IMR-90 (cell line): ENCODE data around the gene EMC8. TPM values are rescaled to one million over a fixed set of nuclear protein-coding genes. Genes with fewer than 3 reads are reported as not detected.

Experiments
- ATAC-seq: fragments of 200-7000 bp; cut with Tn5 transposase; 2 replicates; pipeline ENCODE4 v1.9.1; 2020; ENCODE audit warnings: low read depth, mild to moderate bottlenecking, moderate library complexity
- BruUV-seq: library from RNA; stranded (reverse); fragments of 400-500 nt; replicated peaks from 2 replicates; lab custom pipeline; 2021; lab: Mats Ljungman, UMichigan
- CTCF ChIA-PET: fragments of 300-600 bp; formaldehyde crosslinking; extraction: SDS; loops from one replicate; lab custom pipeline; 2021; ENCODE audit warnings: antibody characterized with exemption; lab: Yijun Ruan, JAX
- POLR2A ChIA-PET: fragments of 300-600 bp; sonication (Branson Sonifier 250); formaldehyde crosslinking; loops from one replicate; lab custom pipeline; 2022; ENCODE audit warnings: antibody characterized with exemption; ENCODE audit not compliant: unreplicated experiment; lab: Charles Lee
- DNase-seq: peaks from one replicate; pipeline ENCODE4 v3.0.0; 2013
- H2AFZ ChIP-seq: replicated peaks from 2 replicates; pipeline ENCODE3; 2013; ENCODE audit warnings: low read length, mild to moderate bottlenecking; ENCODE audit not compliant: poor library complexity
- H2AK5ac ChIP-seq: 2 replicates; pipeline ENCODE4 v1.6.1; 2013; ENCODE audit warnings: low read depth, low read length, inconsistent platforms
- H2AK9ac ChIP-seq: replicated peaks from 2 replicates; pipeline ENCODE3; 2013; ENCODE audit warnings: mild to moderate bottlenecking, low read depth, low read length, moderate library complexity; ENCODE audit not compliant: poor library complexity
- H2BK120ac ChIP-seq: 2 replicates; pipeline ENCODE4 v1.6.1; 2013; ENCODE audit warnings: low read depth, low read length, inconsistent platforms
- H2BK15ac ChIP-seq: 3 replicates; pipeline ENCODE4 v1.6.1; 2013; ENCODE audit warnings: low read depth, low read length, inconsistent platforms
- H2BK20ac ChIP-seq: 2 replicates; pipeline ENCODE4 v1.6.1; 2013; ENCODE audit warnings: low read depth, mild to moderate bottlenecking, inconsistent platforms, low read length, moderate library complexity
- H2BK5ac ChIP-seq: 2 replicates; pipeline ENCODE4 v1.6.1; 2013; ENCODE audit warnings: mild to moderate bottlenecking, low read depth, low read length, inconsistent platforms; ENCODE audit not compliant: poor library complexity, severe bottlenecking
- H3K14ac ChIP-seq: replicated peaks from 2 replicates; pipeline ENCODE4 v1.6.1; 2013; ENCODE audit warnings: low read depth, low read length, inconsistent platforms
- H3K18ac ChIP-seq: 2 replicates; pipeline ENCODE4 v1.6.1; 2013; ENCODE audit warnings: low read depth, low read length, control low read depth
- H3K23ac ChIP-seq: 2 replicates; pipeline ENCODE4 v1.6.1; 2013; ENCODE audit warnings: low read depth, low read length, inconsistent platforms
- H3K27ac ChIP-seq: 2 replicates; pipeline ENCODE4 v1.5.1; 2013; ENCODE audit warnings: mild to moderate bottlenecking, control low read depth, low read length; ENCODE audit not compliant: insufficient read depth
- H3K27me3 ChIP-seq: 2 replicates; pipeline ENCODE4 v1.6.1; 2013; ENCODE audit warnings: low read length; ENCODE audit not compliant: control insufficient read depth, insufficient read depth
- H3K36me3 ChIP-seq: 2 replicates; pipeline ENCODE4 v1.6.1; 2013; ENCODE audit warnings: low read length, mixed read lengths; ENCODE audit not compliant: control insufficient read depth, insufficient read depth
- H3K4ac ChIP-seq: 2 replicates; pipeline ENCODE4 v1.6.1; 2013; ENCODE audit warnings: low read depth, low read length, inconsistent platforms
- H3K4me1 ChIP-seq: 2 replicates; pipeline ENCODE4 v1.6.1; 2013; ENCODE audit warnings: low read length, mixed read lengths; ENCODE audit not compliant: control insufficient read depth, insufficient read depth
- H3K4me2 ChIP-seq: 2 replicates; pipeline ENCODE4 v1.6.1; 2013; ENCODE audit warnings: low read depth, mild to moderate bottlenecking, control low read depth, low read length, moderate library complexity
- H3K4me3 ChIP-seq: 2 replicates; pipeline ENCODE4 v1.5.1; 2013; ENCODE audit warnings: low read depth, mild to moderate bottlenecking, control low read depth, low read length, moderate library complexity; ENCODE audit not compliant: insufficient read depth
- H3K56ac ChIP-seq: 2 replicates; pipeline ENCODE4 v1.6.1; 2013; ENCODE audit warnings: low read length, inconsistent platforms; ENCODE audit not compliant: insufficient read depth; ENCODE audit errors: extremely low read depth
- H3K79me1 ChIP-seq, 2 experiments: 2 replicates each; pipeline ENCODE4 v1.6.1; 2013; ENCODE audit warnings: low read length in 2 of 2, inconsistent platforms in 1 of 2, low read depth in 1 of 2
- H3K9ac ChIP-seq: 2 replicates; pipeline ENCODE4 v1.6.1; 2013; ENCODE audit warnings: low read depth, low read length, control low read depth
- H3K9me1 ChIP-seq: 2 replicates; pipeline ENCODE4 v1.6.1; 2013; ENCODE audit warnings: low read length, inconsistent platforms; ENCODE audit not compliant: insufficient read depth
- H3K9me3 ChIP-seq: 2 replicates; pipeline ENCODE4 v1.6.1; 2013; ENCODE audit warnings: low read length; ENCODE audit not compliant: control insufficient read depth, insufficient read depth
- H4K20me1 ChIP-seq: 2 replicates; pipeline ENCODE4 v1.6.1; 2013; ENCODE audit warnings: low read length, inconsistent platforms; ENCODE audit not compliant: insufficient read depth
- H4K5ac ChIP-seq: 2 replicates; pipeline ENCODE4 v1.6.1; 2013; ENCODE audit warnings: mild to moderate bottlenecking, low read depth, low read length, control low read depth
- H4K8ac ChIP-seq, 2 experiments: 2 replicates each; pipeline ENCODE4 v1.6.1; 2013; ENCODE audit warnings: low read depth in 2 of 2, low read length in 2 of 2, control low read depth in 1 of 2, inconsistent platforms in 1 of 2
- H4K91ac ChIP-seq: 2 replicates; pipeline ENCODE4 v1.6.1; 2013; ENCODE audit warnings: low read depth, low read length, inconsistent platforms; ENCODE audit not compliant: insufficient read depth
- FOS ChIP-seq: fragments of 150-350 bp; IDR thresholded peaks from 2 replicates; pipeline ENCODE4 v1.6.1; 2016; ENCODE audit warnings: low read depth, low read length
- MAZ ChIP-seq: IDR thresholded peaks from 2 replicates; pipeline ENCODE4 v1.6.1; 2012; ENCODE audit warnings: low read depth, mild to moderate bottlenecking, low read length, improper control_type of control experiment, moderate library complexity, borderline replicate concordance
- NFE2L2 ChIP-seq: fragments of 150-350 bp; IDR thresholded peaks from 2 replicates; pipeline ENCODE4 v1.6.1; 2016; ENCODE audit warnings: low read depth, mild to moderate bottlenecking, low read length
- WGBS, 2 experiments: methylation state at CpG; one replicate each; pipeline versions ENCODE4 v1.1.5 to v1.1.7; 2013; ENCODE audit warnings: missing lambda C conversion rate in 2 of 2; ENCODE audit not compliant: insufficient read length in 1 of 2; ENCODE audit errors: extremely low coverage in 2 of 2; 5-methylcytosine and 5-hydroxymethylcytosine counted together
- dilution Hi-C: fragments of 300-500 bp; cut with HindIII; formaldehyde crosslinking; loops from one replicate; pipeline ENCODE4 v1.14.3; 2018; ENCODE audit warnings: low sequenced_read_pairs; ENCODE audit not compliant: unreplicated experiment
- in situ Hi-C: fragments of 300-500 bp; cut with MboI; formaldehyde crosslinking; loops from 3 replicates; pipeline ENCODE4 v1.14.3; 2019; ENCODE audit warnings: low sequenced_read_pairs, inconsistent platforms, mixed read lengths
- intact Hi-C: fragments of 100-400 bp; cut with micrococcal nuclease; formaldehyde crosslinking; loops from 2 replicates; pipeline ENCODE4 v1.10.0; 2022
- polyA plus RNA-seq, 3 experiments: library from polyadenylated mRNA; depleted of rRNA; stranded (reverse); fragments of >200 nt; gene quantifications; 2 replicates each; pipeline ENCODE4 v1.2.3, GENCODE V29; 2012; ENCODE audit warnings: low replicate concordance in 1 of 3
- total RNA-seq: library from RNA; depleted of rRNA; stranded (reverse); fragments of >200 nt; gene quantifications from 2 replicates; pipeline ENCODE4 v1.2.3, GENCODE V29; 2012

The EMC8 gene
- total and polyA plus RNA-seq, 2 of the 4 experiments (the other 2 are of a cell fraction): 23.7 to 48.9 TPM

DNA sequence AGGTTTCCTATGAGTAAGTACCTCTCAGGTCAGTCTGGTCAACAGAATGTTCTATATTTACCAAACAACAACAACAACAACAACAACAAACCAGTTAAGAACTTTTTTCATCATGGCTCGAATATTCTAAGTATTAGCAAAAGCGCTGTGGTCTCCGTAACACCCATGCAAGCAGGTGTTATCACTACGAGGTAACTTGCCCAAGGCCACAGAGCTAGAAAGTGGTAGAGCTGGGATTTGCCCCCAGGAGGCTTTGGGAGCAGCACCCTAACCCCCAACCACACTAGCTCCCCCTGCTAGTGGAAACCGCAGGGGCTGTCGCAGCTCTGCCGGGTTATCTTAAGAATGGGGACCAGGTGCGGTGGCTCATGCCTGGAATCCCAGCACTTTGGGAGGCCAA lies 24.5 kb downstream of the EMC8 start:
- H2AK5ac ChIP-seq: no peak overlapping the region
- no peak overlapping the region for H4K5ac ChIP-seq

More for the DNA sequence above, 24.5 kb downstream of the EMC8 start:
- Histone ChIP-seq H3K9me1 (no peaks in the 10 kb centered on the region), H3K4me3 (no peak overlapping the region), H2AK9ac (no peak overlapping the region), H3K27ac (no peak overlapping the region), H2AFZ (no peak overlapping the region), H3K27me3 (no peaks in the 10 kb centered on the region), H4K20me1 (peaks cover 8% of the 10 kb centered on the region), H3K23ac (no peak overlapping the region), H2BK5ac (no peak overlapping the region), H3K4ac (no peak overlapping the region), H3K4me1 (no peaks in the 10 kb centered on the region; the same call in 1 of the 2 replicates), H3K14ac (no peak overlapping the region), H3K56ac (no peak overlapping the region), H4K91ac (no peak overlapping the region), H2BK120ac (no peak overlapping the region), H3K4me2 (no peak overlapping the region), H3K18ac (no peak overlapping the region), H3K9ac (no peak overlapping the region), H3K79me1 (peaks cover 3 to 9% of the 10 kb centered on the region in 2 experiments; a peak in 1 of 4 replicates), H2BK20ac (no peak overlapping the region), H3K36me3 (peaks cover 25% of the 10 kb centered on the region), H4K8ac (no peak overlapping the region), H3K9me3 (no peaks in the 10 kb centered on the region), H2BK15ac (no peak overlapping the region)
- intact Hi-C loops: no loop called here
- ChIA-PET POLR2A (no interaction called here), CTCF (no interaction called here)
- DNase-seq (no peak), ATAC-seq (no peak)
- 83% methylated on average over 1 of the region's 8 CpGs; no CpG with 5 or more reads in 1 of the 2 experiments for WGBS, 2 experiments
- no TSS peak for BruUV-seq
- no peak for TF ChIP-seq MAZ
- TF ChIP-seq NFE2L2: no peak
- no peak for TF ChIP-seq FOS
- in situ Hi-C loops: no loop called here
- dilution Hi-C loops: no loop called here
